ENCODE measurements around the gene PCOLCE2.

The PCOLCE2 gene

DNA sequence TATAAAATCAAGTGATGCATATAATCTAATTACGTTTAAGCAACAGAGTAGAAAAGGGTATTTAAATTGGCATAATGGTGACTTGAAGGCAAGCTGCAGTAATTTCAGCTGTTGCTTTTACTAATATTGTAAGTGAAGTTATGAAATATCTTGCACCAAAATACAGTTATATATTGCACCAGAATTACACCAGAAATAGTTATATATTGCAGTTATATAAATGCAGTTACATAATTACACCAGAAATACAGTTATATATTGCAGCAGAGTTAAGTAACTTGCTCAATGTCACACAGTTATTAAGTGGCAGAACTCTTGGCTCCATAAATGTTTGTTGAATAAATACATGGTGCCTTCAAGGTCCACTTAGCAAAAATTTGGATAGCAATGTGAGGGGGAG is 51.4 kb downstream of the PCOLCE2 start:
- intact Hi-C loops (cut with DNase I): no loop called here
- no peak for DNase-seq

DNA sequence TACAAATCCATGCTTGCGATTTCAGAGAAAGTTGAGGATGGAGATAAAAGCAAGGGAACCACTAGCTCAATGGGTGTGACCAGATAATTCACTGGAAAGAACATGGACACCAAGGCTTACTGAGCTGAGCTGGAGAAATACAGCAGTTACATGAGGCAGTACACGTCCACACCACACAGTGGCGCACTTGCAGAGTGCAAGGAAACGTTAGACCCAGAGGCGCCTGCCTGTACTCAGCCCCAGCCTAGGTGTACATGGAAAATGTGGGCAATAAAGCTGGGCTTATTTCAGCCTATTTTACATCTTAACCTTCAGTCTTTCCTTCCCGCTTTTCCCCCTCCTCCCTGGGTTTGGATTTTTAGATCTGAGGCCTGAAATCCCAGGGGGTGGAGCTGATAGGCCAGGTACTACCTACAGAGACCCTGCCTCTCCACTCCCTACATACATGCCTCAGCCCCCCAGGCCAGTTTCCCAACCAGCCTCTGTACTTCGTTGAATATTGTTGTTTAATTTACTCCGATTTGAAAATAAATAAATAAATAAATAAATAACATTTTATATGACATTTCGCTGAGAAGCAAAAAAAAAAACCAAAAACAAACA is 60.1 kb downstream of the PCOLCE2 start:
- intact Hi-C loops (cut with DNase I): loop anchor here (10.0 kb wide), 1 partner anchor 166 kb away; no protein-coding TSS in a partner anchor
- DNase-seq: peak; percentile 64 to 93 (median 84)

DNA sequence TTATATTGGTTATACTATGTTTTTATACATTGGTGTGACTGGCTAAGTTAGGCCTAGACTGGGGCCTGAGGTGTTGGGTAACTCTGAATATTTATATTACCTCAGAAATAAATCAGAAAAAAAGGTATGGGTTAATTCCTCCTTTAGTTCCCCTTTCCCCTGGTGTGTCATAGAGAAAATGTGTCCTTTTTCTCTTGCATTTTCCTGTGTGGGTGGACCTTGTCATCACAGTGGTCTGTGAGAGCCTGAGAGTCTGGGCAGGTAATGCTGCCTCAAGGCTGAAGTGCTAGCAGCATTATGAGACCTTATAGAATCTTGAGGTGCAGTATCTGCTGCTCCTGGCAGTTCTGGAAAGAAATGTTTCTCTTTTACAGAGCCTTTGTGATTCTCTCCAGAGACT is 69.7 kb downstream of the PCOLCE2 start:
- no peak for DNase-seq
- intact Hi-C loops (cut with DNase I): no loop called here

DNA sequence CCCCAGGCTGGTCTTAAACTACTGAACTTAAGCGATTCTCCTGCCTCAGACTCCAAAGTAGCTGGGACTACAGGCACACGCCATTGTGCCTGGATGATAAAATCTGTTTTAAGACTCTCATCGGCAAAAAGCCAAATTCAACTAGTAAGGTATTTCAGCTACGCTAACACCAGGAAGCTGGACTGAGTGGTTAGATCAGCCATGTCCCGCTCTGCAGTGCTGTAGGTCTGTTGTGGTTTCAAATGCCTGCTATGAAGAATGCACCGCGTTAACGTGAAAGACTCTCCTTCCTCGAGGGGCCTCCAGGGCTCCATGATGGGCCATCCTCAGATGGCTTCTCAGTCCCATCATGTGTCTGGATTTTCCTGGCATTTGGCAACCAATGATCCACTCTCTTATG is 70.2 kb downstream of the PCOLCE2 start:
- intact Hi-C loops (cut with DNase I): no loop called here
- no peak for DNase-seq

DNA sequence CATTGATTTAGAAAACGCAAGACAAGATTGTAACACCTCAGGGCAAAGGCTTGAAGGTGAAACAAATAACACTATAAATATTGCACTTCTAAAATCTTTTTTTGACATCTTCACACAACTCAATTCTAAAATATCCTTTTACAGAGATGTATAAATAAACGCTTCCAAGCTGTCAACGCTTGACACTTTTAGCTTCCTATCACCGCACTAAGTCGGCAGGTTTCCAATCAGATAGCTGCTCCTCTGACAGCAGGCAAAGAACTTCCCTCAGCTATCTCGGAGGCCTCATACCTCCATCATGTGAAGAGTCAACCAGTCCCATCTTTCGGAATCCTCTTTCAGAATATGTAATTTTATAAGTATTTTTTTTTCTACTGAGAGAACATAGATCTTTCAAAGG is 71.0 kb downstream of the PCOLCE2 start:
- intact Hi-C loops (cut with DNase I): no loop called here
- no peak for DNase-seq

DNA sequence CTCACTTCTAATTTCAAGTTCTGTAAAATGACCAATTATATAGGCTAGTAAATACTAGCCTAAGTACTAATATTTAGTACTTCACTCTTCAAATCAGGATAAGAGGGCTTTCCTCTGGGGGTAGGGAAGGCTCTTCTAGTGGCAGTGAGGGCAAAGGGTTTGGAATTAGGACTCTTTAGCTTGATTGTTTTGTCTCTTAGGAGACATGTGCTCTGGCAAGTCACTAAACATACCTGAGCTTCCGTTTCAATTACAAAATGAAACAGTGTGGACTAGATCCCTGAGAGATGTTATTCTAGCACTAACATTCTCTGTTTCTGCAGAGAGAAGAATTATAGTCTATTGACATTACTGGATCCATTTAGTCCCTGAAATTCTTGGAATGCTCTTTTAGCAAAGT is 71.5 kb downstream of the PCOLCE2 start:
- DNase-seq: no peak
- intact Hi-C loops (cut with DNase I): no loop called here

DNA sequence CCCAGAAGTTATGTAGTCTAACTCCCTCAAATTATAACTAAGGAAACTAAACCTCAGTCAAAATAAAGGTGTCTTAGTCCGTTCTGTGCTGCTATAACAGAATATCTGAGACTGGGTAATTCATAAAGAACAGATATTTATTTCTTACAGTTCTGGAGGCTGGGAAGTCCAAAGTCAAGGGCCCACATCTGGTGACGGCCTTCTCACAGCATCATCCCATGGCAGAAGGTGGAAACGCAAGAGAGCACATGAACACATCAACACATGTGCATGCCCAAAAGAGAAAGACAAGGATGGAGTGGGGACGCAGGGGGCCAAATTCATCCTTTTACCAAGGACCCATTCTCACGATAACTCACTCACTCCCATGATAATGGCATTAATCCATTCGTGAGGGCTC is 73.1 kb downstream of the PCOLCE2 start:
- DNase-seq: no peak
- intact Hi-C loops (cut with DNase I): no loop called here

DNA sequence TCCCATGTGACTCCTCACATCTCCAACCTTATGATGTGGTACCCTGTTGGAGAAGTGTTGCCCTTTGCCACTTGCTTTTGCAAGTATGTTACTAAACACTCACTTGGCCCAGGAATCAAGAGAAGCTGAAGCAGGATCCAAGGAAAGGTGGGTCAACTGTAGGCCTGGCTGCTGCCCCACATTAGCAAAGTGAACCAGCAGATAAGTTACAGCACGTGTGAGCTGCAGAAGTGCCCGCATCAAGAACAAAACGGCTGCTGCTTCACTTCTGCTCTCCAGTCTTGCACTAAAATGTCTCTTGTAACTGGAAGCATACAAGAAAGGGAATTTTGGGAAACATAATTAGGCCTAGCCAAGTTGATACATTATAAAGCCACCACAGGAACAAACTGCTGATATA is 79.6 kb downstream of the PCOLCE2 start:
- no peak for DNase-seq
- intact Hi-C loops (cut with DNase I): no loop called here

DNA sequence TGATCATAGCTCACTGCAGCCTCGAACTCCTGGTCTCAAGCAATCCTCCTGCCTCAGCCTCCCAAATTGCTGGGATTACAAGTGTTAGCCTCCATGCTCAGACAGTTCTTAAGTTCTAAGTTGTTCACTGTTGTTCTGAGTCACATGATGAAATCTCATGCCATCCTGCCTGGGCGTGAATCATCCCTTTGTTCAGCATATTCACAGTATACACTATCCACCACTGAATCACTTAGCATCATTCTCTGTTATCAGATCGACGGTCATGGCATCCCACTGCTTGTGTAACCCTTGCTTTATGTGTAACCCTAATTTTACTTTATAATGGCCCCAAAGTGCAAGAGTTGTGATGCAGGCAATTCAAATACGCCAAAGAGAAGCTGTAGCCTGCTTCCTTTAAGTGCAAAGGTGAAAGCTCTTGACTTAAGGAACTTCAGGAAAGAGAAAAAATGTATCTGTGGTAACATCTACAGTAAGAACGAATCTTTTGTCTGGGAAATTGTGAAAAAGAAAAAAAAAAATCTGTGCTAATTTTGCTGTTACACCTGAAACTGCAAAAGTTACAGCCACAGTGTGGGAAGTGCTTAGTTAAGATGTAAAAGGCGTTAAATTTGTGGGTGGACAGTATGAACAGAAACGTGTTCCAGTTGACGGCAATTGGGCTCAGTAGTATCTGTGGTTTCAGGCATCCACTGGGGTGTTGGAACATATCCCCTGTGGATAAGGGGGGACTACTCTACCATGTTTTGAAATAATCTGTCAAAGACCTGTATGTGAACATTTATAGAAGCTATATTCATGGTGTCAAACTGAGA is 80.6 kb downstream of the PCOLCE2 start:
- intact Hi-C loops (cut with DNase I): no loop called here
- DNase-seq: no peak

DNA sequence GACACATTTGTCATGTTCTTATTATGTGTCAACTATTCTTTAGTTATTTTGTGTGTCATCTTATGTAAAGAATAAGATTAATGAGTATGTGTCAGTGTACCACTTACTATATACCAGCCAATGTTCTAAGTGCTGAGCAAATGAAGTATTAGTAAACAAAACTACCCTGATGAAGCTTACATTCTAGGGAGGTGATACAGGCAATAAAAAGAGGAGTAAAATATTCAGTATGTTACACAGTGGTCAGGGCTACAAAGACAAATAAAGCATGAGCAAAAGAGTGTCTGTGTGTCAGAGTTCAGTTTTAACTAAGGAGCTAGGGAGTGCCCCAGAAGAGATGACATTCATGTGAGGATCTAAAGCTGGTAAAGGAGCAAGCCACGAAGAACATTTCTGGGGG is 86.0 kb downstream of the PCOLCE2 start:
- intact Hi-C loops (cut with DNase I): no loop called here

DNA sequence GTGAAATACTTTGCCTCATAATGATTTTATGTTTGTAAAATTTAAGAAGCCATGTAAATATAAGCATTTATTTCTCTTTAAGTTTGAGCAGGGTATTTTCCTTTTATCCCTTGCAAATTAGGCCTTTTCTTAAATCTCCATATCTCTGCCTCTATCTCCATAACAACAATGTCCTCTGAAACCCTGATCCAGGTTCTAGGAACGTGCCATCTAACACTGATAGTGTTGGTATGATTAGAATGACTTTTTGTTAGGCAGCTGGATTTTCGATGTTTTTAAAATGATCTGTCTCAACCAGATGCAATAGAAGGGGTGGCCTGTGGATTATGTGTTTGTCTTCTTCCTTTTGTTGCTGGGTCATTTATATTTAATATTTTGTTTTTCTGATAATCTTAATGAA is 87.1 kb downstream of the PCOLCE2 start:
- DNase-seq: no peak
- intact Hi-C loops (cut with DNase I): no loop called here

More for the DNA sequence above, 86.0 kb downstream of the PCOLCE2 start:
- DNase-seq: no peak

DNA sequence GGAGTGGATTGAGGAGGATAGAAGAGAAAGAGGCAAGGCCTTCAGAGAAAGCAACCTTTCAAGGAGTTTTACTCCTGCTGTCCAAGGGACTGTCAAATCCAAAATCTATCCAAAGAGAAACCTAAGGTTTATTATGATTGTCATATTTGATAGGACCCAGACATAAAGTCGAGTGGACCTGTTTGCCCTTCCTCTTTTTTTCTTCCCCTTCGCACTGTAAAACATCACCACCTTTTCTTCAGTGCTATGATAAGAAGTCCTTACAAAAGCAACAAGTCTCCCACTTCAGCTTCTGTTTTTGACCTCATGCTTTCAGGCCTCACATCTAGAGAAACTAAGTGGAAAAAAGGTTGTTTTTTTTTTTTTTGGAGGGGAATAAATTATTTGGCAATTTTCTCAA is 92.1 kb downstream of the PCOLCE2 start:
- DNase-seq: no peak
- intact Hi-C loops (cut with DNase I): no loop called here

DNA sequence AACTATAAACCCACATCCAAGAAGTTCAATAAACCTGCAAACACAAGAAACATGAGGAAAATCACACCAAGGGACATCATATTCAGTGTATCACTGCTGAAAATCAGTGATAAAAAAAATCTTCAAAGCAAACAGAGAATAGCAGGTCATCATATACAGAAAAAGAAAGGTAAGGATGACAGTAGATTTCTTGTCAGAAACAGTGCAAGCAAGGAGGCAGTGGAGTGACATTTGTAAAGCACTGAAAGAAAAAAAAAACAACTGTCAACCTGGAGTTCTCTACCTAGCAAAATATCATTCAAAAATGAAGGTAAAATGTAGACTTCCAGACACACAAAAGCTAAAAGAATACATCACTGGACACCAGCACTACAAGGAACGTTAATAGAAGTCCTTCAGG is 93.6 kb downstream of the PCOLCE2 start:
- no peak for DNase-seq
- intact Hi-C loops (cut with DNase I): no loop called here

DNA sequence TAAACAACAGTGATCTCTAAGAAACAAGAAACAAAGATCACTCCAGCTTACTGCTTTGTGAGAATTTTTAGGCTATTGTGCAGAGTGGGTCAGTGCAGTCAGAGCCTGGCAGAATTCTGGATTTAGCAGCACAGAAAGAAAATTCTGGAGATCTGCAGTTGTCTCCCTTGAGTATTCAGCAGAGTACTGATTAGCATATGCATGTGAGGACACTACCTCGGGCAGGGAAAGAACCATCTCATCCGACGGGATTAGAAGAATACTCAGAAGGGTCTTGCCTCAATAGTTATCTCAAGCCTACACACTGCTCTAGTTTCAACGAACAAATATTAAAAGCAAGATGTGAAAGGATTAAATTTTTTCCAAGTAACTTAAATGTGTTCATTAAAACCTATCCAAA is 94.4 kb downstream of the PCOLCE2 start:
- intact Hi-C loops (cut with DNase I): no loop called here

DNA sequence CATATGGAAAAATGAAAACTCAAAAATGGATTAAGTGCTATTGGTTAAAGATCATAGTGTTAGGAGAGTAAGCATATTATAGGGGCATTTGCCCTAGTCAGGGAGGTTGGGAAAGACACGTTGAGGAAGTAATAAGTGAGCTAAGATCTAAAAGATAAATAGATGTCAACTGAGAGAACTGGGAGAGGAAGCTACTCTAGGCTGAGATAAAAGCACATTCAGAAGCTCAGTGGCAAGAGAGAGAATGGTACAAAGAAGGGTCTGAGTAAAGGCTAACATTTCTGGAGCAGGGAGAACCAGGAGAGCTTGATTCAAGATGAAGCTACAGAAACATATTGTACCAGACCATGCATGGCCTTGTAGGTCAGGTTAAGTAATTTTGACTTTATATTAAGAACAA is 101.2 kb downstream of the PCOLCE2 start:
- no peak for DNase-seq
- intact Hi-C loops (cut with DNase I): no loop called here

More for the DNA sequence above, 94.4 kb downstream of the PCOLCE2 start:
- no peak for DNase-seq

DNA sequence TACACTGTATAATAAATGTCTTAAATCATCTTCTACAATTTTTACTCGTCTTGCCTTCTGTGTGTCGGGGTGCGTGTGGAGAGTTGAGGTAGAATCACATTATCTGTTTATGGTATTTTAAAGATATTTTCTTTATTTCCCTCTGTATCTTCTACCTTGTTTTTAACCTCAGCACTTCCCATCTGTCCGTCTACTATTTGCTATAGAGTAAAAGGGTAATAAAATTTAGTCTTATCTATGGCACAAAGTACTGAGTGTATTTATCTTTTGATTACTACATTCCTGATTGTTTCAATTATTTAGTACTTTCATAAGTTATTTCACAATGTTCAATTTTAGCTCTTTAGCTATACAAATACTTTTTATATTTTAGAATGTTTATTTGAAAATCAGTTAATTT is 102.9 kb downstream of the PCOLCE2 start:
- intact Hi-C loops (cut with DNase I): no loop called here
- no peak for DNase-seq

DNA sequence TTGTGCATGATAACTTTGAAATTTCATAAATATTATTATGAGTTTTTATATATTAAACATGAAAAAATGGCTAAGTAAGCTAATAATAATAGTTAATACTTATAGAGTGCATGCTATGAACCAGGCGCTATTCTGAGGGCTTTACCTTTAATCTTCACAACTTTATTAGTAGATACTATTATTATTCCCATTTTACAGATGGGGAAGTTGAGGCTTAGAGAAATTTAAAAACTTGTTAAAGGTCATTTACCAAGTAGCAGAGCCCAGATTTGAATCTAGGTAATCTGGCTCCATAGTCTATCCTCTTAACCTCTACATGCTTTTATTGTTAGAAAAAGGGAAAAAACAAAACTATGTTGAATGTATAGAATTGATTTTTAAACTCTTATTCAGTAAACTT is 104.7 kb downstream of the PCOLCE2 start:
- DNase-seq: no peak
- intact Hi-C loops (cut with DNase I): no loop called here

DNA sequence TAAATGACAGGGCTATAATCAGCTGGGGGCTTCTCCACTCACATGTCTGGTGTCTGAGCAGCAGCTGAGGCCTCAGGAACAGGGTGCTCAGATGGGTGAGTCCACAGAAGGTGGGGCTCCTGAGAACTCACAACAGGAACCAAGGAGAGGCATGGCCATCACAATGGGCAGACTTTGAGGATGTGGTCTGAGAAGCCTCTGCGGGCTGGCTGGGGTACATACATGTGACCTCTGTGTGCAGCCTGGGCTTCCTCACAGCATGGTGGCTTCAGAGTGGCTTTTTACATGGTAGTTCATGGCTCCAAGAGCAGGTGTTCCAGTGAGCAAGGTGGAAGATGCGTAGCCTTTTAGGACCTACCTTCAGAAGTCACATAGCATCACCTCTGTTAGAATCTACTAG is 106.3 kb downstream of the PCOLCE2 start:
- DNase-seq: no peak
- intact Hi-C loops (cut with DNase I): no loop called here

DNA sequence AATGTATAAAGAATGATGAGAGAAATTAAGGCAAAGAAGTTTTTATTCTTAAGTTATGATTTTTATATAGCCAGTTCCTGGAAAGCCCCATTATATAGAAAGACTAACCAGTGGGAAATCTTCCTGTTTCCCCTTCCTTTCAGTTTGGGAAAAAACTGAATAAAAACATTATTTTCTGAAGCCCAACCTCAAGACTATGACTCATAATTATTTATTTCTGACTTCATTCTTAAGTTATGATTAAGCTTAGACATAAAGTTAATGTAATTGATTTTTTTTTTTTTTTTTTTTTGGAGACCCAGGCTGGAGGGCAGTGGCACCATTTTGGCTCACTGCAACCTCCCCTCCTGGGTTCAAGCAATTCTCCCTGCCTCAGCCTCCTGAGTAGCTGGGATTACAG is 109.3 kb downstream of the PCOLCE2 start:
- no peak for DNase-seq
- intact Hi-C loops (cut with DNase I): no loop called here

DNA sequence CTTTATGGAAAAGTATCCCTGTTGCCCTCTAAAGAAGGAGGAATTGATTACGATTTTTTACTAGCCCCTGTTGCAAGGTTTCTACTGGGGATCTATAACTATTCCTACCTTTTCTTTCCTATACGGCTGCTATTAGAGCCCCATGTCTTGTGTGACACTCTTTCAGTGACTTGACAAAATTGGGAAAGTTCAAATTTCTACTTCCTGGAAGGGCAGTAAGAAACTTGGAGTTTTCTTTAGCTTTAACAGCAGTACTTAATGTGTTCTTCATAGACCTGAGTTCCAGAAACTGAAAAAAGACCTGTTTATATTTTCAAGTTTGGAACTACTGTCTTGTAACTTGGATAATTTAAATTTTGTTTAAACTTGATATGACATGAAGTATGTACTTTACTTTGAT is 110.3 kb downstream of the PCOLCE2 start:
- DNase-seq: no peak
- intact Hi-C loops (cut with DNase I): no loop called here

DNA sequence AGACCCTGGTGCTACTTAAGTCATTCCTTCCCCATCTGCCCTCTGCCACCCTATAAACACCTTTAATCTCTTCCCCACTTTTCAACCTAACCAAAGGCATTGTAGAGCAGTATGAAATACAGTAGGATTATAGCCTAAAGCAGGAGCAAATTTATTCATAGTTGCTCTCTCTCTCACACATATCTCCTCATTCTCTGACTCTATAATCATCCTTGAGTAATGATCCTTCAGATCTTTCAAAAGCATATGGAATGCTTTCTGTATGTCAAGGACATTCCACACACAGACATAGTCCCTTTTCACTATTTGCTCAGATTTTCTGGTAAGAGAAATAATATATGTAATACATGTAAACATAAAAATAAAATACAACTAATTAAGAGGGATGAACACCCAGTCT is 111.0 kb downstream of the PCOLCE2 start:
- intact Hi-C loops (cut with DNase I): no loop called here
- no peak for DNase-seq
